ENCODE data around the gene RBMY1F.
"Not testable (repeated sequence)": the region's sequence is repeated elsewhere in the genome, so short reads cannot be mapped to it uniquely, and the experiment has no call there.

RBMY1F gene

DNA sequence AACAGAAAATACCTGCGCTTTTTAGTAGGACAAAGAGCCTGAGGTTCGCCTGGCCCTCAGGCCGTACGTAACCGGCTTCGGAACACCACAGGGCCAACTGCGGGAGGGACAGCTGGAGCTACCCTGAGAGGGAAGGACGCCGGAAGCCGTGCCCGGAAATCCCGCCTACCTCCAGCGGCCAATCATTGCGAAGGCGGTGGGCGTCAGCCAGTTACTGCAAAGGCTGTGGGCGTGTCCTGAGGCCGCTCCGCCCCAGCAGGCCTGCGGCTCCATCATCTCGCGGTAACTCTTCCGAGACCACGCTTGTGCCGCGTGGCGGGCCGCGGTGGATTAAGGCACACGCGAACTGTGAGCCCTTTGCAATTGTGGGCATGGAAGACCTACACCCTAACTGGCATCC lies at the start of gene RBMY1F:
Gene RBMY1F, minus strand, starts transcription at position 101 of the 400 bp plus-strand sequence. CDS start 1,954 bp downstream, outside the sequence.
- DNase-seq = not testable (repeated sequence)

DNA sequence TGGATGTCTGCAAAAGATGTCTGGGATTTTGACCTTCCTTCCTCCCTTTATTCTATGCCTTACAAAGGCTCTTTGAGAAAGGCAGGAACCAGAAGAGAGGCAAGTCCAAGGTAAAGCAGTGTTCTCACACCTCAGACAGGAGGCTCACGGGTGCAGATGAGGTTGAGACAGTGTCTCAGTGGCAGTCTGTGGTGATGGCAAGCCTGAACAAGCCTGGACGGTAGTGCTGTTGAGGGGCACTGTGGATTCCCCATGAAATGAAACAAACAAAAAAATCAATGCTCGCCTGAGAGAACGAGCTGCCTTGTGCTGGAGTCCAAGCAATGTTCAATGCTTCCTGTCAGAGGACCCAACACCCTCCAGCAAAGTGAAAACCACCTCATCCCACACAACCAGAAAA lies 31.6 kb downstream of the RBMY1F start:
- not testable (repeated sequence) for DNase-seq

GRCh38 chrY:22141011-22141695 lies 41.6 kb downstream of the RBMY1F start:
- DNase-seq = not testable (repeated sequence)

DNA sequence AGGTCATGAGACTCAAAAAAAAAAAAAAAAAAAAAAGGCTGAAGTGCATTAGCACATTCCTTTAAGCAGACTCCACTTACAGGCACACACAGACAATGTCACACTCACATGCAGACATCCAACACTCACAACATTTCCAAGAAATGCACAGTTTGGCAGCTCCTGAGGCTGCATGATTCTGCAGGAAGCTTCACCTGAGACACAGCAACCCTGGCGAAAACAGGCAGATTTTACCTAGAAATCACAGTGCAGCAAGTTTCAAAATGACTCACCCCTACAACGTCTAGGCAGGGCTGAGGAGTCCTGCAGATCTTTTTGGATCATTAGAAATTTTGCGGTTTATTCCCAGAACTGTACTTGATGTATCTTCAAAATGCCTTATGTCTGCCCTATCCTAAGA lies 48.0 kb downstream of the RBMY1F start:
- DNase-seq = not testable (repeated sequence)

GRCh38 chrY:22130494-22130893 lies 52.2 kb downstream of the RBMY1F start:
- not testable (repeated sequence) for DNase-seq

Data from right hindlimb (tissue), 1 donor.